ENCODE measurements around the gene DNAJC22. TPM values are rescaled to one million over a fixed set of nuclear protein-coding genes. Genes with fewer than 3 reads are reported as not detected.

The DNAJC22 gene
- total and polyA plus RNA-seq, 9 of the 15 experiments (the other 6 are each of a cell fraction or from before 2014, with no cell fraction given), result 0.10 to 1.2 (median 0.47) TPM

DNA sequence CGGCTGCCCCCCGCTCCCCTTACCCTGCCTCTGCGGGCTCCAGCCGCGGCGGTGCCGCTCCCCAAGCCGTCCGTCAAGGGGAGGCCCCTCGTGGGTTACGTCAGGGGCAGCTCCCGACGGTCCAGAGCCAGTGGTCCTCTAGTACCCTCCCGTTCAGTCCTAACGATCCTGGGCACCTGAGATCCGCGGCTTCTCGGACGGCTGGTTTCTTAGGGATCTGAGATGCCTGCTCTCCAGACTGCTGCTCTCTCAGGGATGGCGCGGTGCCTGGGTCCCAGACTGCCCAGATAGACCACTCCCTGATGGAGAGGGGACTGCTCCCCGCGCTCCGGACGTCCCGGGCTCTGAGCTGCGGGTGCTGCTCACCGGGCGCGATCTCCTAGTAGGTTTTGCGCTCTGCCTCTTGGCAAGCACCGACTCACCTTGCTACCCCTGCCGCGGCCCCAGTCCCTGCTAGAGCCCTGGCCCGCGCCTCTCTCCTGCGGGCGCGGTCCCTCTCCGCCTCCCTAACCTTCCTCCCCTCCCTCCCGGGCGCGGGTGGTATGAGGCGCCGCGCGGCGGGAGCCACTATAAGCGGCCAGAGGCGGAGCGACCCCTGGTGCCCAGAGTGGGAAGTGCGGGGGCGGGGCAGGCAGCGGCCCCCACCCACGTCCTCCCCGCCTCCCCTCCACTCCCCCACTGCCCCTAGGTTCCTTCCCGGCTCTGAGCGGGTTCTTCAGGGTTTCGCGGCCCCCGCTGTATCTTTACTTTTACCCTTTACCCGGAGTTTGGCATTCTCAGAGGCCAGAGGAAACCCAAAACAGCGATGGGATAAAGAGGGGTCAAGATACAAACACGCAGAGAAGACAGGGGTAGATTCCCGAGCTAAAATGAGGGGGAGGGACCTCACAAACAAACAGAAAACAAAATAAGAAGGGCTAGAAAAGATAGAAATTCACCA lies 9.8 kb upstream of the DNAJC22 start, which contains the start of gene C1QL4 (continued):
- TF ChIP-seq TAF1 (IDR thresholded peaks at IDR 0.05; ENCODE audit: control insufficient read depth, extremely low read depth, insufficient read depth, low read length, severe bottlenecking) (peak; percentile 14), CBFB (CRISPR knock-in tag; IDR thresholded peaks at IDR 0.05) (no peak), KDM1A (IDR thresholded peaks at IDR 0.05) (no peak), ZNF76 (CRISPR knock-in tag; IDR thresholded peaks at IDR 0.05; ENCODE audit: borderline replicate concordance) (no peak), SMAD1 (IDR thresholded peaks at IDR 0.05; ENCODE audit: low read depth, low read length, partially characterized antibody) (no peak), NFXL1 (CRISPR knock-in tag; IDR thresholded peaks at IDR 0.05) (no peak), POLR2G (IDR thresholded peaks at IDR 0.05; ENCODE audit: low read depth, low read length) (peak; percentile 94), PHF21A (IDR thresholded peaks at IDR 0.05; ENCODE audit: borderline replicate concordance, low read depth) (0 out of 2 replicates have a peak, but pooled peaks have one; percentile 11), TRIM28 (IDR thresholded peaks at IDR 0.05) (no peak), RCOR1 (IDR thresholded peaks at IDR 0.05; ENCODE audit: borderline replicate concordance in 1 of 2, low read depth in 2 of 2, low read length in 2 of 2) (peak in 1 of 2 experiments; percentile 44; a peak in 1 of 4 replicates), CCAR2 (IDR thresholded peaks at IDR 0.05; ENCODE audit: low read depth, low read length) (no peak), ADNP (tag; IDR thresholded peaks at IDR 0.05) (no peak)
- TF ChIP-seq, protein P1, sequence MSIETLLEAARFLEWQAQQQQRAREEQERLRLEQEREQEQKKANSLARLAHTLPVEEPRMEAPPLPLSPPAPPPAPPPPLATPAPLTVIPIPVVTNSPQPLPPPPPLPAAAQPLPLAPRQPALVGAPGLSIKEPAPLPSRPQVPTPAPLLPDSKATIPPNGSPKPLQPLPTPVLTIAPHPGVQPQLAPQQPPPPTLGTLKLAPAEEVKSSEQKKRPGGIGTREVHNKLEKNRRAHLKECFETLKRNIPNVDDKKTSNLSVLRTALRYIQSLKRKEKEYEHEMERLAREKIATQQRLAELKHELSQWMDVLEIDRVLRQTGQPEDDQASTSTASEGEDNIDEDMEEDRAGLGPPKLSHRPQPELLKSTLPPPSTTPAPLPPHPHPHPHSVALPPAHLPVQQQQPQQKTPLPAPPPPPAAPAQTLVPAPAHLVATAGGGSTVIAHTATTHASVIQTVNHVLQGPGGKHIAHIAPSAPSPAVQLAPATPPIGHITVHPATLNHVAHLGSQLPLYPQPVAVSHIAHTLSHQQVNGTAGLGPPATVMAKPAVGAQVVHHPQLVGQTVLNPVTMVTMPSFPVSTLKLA (conservative IDR thresholded peaks at IDR 0.05), result peak in 1 of 2 experiments; percentile 33; a peak in 1 of 4 replicates
- TF ChIP-seq, protein P2, sequence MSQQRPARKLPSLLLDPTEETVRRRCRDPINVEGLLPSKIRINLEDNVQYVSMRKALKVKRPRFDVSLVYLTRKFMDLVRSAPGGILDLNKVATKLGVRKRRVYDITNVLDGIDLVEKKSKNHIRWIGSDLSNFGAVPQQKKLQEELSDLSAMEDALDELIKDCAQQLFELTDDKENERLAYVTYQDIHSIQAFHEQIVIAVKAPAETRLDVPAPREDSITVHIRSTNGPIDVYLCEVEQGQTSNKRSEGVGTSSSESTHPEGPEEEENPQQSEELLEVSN (IDR thresholded peaks at IDR 0.05; ENCODE audit: borderline replicate concordance in 1 of 2, extremely low read depth in 1 of 2, insufficient read depth in 1 of 2, insufficient read length in 1 of 2, low read depth in 1 of 2, low read length in 1 of 2, poor library complexity in 1 of 2, severe bottlenecking in 1 of 2), result peak; percentile 18 to 61
- TF ChIP-seq, protein P3, sequence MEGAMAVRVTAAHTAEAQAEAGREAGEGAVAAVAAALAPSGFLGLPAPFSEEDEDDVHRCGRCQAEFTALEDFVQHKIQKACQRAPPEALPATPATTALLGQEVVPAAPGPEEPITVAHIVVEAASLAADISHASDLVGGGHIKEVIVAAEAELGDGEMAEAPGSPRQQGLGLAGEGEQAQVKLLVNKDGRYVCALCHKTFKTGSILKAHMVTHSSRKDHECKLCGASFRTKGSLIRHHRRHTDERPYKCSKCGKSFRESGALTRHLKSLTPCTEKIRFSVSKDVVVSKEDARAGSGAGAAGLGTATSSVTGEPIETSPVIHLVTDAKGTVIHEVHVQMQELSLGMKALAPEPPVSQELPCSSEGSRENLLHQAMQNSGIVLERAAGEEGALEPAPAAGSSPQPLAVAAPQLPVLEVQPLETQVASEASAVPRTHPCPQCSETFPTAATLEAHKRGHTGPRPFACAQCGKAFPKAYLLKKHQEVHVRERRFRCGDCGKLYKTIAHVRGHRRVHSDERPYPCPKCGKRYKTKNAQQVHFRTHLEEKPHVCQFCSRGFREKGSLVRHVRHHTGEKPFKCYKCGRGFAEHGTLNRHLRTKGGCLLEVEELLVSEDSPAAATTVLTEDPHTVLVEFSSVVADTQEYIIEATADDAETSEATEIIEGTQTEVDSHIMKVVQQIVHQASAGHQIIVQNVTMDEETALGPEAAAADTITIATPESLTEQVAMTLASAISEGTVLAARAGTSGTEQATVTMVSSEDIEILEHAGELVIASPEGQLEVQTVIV (CRISPR knock-in tag; IDR thresholded peaks at IDR 0.05; ENCODE audit: borderline replicate concordance), result no peak
- TF ChIP-seq, protein P4, sequence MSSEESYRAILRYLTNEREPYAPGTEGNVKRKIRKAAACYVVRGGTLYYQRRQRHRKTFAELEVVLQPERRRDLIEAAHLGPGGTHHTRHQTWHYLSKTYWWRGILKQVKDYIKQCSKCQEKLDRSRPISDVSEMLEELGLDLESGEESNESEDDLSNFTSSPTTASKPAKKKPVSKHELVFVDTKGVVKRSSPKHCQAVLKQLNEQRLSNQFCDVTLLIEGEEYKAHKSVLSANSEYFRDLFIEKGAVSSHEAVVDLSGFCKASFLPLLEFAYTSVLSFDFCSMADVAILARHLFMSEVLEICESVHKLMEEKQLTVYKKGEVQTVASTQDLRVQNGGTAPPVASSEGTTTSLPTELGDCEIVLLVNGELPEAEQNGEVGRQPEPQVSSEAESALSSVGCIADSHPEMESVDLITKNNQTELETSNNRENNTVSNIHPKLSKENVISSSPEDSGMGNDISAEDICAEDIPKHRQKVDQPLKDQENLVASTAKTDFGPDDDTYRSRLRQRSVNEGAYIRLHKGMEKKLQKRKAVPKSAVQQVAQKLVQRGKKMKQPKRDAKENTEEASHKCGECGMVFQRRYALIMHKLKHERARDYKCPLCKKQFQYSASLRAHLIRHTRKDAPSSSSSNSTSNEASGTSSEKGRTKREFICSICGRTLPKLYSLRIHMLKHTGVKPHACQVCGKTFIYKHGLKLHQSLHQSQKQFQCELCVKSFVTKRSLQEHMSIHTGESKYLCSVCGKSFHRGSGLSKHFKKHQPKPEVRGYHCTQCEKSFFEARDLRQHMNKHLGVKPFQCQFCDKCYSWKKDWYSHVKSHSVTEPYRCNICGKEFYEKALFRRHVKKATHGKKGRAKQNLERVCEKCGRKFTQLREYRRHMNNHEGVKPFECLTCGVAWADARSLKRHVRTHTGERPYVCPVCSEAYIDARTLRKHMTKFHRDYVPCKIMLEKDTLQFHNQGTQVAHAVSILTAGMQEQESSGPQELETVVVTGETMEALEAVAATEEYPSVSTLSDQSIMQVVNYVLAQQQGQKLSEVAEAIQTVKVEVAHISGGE (CRISPR knock-in tag; IDR thresholded peaks at IDR 0.05), result no peak
